HG03354 (cell line): Measurements from ENCODE around the gene CUL2.
"Not testable (repeated sequence)": the region's sequence is repeated elsewhere in the genome, so short reads cannot be mapped to it uniquely, and the experiment has no call there.

Experiments used
- ATAC-seq: cut with Tn5 transposase; IDR thresholded peaks from one replicate; pipeline ENCODE4 v1.9.1; 2021; ENCODE audit warnings: mild to moderate bottlenecking; ENCODE audit not compliant: unreplicated experiment, poor library complexity, severe bottlenecking

CUL2 gene

GRCh38 chr10:34988397-34989067 is 101.6 kb downstream of the CUL2 start:
- no peak for ATAC-seq

GRCh38 chr10:34985823-34986222 is 104.3 kb downstream of the CUL2 start:
- no peak for ATAC-seq

- ATAC-seq = no peak
Measured at GRCh38 chr10:34985146-34985545, 105.0 kb downstream of the CUL2 start.

GRCh38 chr10:34981844-34982243 is 108.3 kb downstream of the CUL2 start:
- ATAC-seq = no peak

GRCh38 chr10:34979938-34980337 is 110.2 kb downstream of the CUL2 start:
- ATAC-seq = no peak

GRCh38 chr10:34978080-34978479 is 112.1 kb downstream of the CUL2 start:
- ATAC-seq = no peak

GRCh38 chr10:34976380-34976910 is 113.7 kb downstream of the CUL2 start:
- ATAC-seq = not testable (repeated sequence)

- ATAC-seq = not testable (repeated sequence)
Measured at GRCh38 chr10:34974364-34975065, 115.6 kb downstream of the CUL2 start.

GRCh38 chr10:34973757-34974156 is 116.4 kb downstream of the CUL2 start:
- not testable (repeated sequence) for ATAC-seq

- not testable (repeated sequence) for ATAC-seq
Measured at GRCh38 chr10:34973121-34973520, 117.0 kb downstream of the CUL2 start.

GRCh38 chr10:34972591-34972990 is 117.5 kb downstream of the CUL2 start:
- not testable (repeated sequence) for ATAC-seq

- ATAC-seq = not testable (repeated sequence)
Measured at GRCh38 chr10:34971606-34972334, 118.4 kb downstream of the CUL2 start.

- no peak for ATAC-seq
Measured at GRCh38 chr10:34969171-34969570, 121.0 kb downstream of the CUL2 start.

GRCh38 chr10:34967335-34967880 is 122.7 kb downstream of the CUL2 start:
- no peak for ATAC-seq

GRCh38 chr10:34966451-34966850 is 123.7 kb downstream of the CUL2 start:
- no peak for ATAC-seq

GRCh38 chr10:34966040-34966439 is 124.1 kb downstream of the CUL2 start:
- no peak for ATAC-seq

GRCh38 chr10:34964166-34964800 is 125.9 kb downstream of the CUL2 start:
- no peak for ATAC-seq

- no peak for ATAC-seq
Measured at GRCh38 chr10:34962866-34963265, 127.3 kb downstream of the CUL2 start.

- ATAC-seq = no peak
Measured at GRCh38 chr10:34960983-34961382, 129.2 kb downstream of the CUL2 start.

- no peak for ATAC-seq
Measured at GRCh38 chr10:34959786-34960185, 130.4 kb downstream of the CUL2 start.
